Ovary (tissue), 9 donors: ENCODE measurements around the gene IQCK. TPM values are rescaled to one million over a fixed set of nuclear protein-coding genes. Genes with fewer than 3 reads are reported as not detected.

ENCODE experiments used
- DNase-seq, 5 donors: peaks; one replicate each; pipeline ENCODE4 v3.0.0-alpha.2; 2019 to 2020
- H3K27ac ChIP-seq, 2 donors: fragments of 200-600 bp; one replicate each; pipeline versions ENCODE4 v1.5.1 to v1.8.0; 2019 to 2022
- H3K27me3 ChIP-seq: fragments of 200-600 bp; one replicate; pipeline ENCODE4 v1.8.0; 2022
- H3K36me3 ChIP-seq: fragments of 200-600 bp; sonication (generic); one replicate; pipeline ENCODE4 v1.5.1; 2019
- H3K4me1 ChIP-seq: one replicate; pipeline ENCODE4 v1.8.1; 2013; ENCODE audit warnings: mild to moderate bottlenecking, moderate library complexity; ENCODE audit not compliant: insufficient read depth
- H3K4me3 ChIP-seq: fragments of 200-600 bp; sonication (generic); one replicate; pipeline ENCODE4 v1.5.1; 2017
- H3K9me3 ChIP-seq, 2 donors: fragments of 200-600 bp in 1 of 2; sonication (generic) in 1 of 2; one replicate each; pipeline versions ENCODE4 v1.5.1 to v1.8.1; 2013 to 2019; ENCODE audit warnings: mild to moderate bottlenecking in 1 of 2, moderate library complexity in 1 of 2
- EP300 ChIP-seq: sonication (generic); formaldehyde crosslinking; IDR thresholded peaks from one replicate; pipeline ENCODE4 v1.6.1; 2017; ENCODE audit warnings: antibody characterized with exemption
- POLR2A ChIP-seq: fragments of 450-650 bp; IDR thresholded peaks from one replicate; pipeline ENCODE4 v1.6.1; 2017; ENCODE audit warnings: antibody characterized with exemption, mild to moderate bottlenecking, moderate library complexity
- WGBS, 3 donors: extraction: QIAGEN DNeasy Blood & Tissue Kit in 1 of 3; methylation state at CpG; one replicate each; pipeline versions ENCODE4 v1.1.5 to v1.1.7; 2013 to 2017; 5-methylcytosine and 5-hydroxymethylcytosine counted together
- intact Hi-C, 4 donors: fragments of 100-400 bp; cut with DNase I; formaldehyde crosslinking; loops; one replicate each; pipeline versions ENCODE4 v1.11.0 to v1.15.1; 2022 to 2023
- polyA plus RNA-seq, 2 donors: library from polyadenylated mRNA; stranded (reverse); fragments of 200-250 nt in 1 of 2; fragments of 350-450 nt in 1 of 2; fragmentation: Illumina TruSeq in 1 of 2; extraction: RNeasy Lipid Tissue Mini Kit (QIAGEN cat#74804) in 1 of 2; gene quantifications; one replicate each; pipeline ENCODE4 v1.2.3, GENCODE V29; 2013 to 2014
- total RNA-seq, 7 donors: library from RNA; depleted of rRNA in 2 of 7; stranded (reverse); fragments of >200 nt in 2 of 7; fragmentation: NEBNext Ultra II Directional in 3 of 7; extraction: Animal tissue kit (Norgen Biotek cat#: 25700) in 3 of 7; gene quantifications; one replicate each; pipeline versions ENCODE4 v1.1.0 to v1.2.4, GENCODE V29; 2016 to 2023
- TF ChIP-seq, protein P1 (sequence below), 3 donors: fragments of 450-650 bp in 2 of 3; fragments of 200-600 bp in 1 of 3; IDR thresholded peaks; one replicate each; pipeline versions ENCODE4 v1.5.1 to v1.8.0; 2016 to 2022; ENCODE audit warnings: antibody characterized with exemption in 3 of 3, mild to moderate bottlenecking in 1 of 3
- donor health status: DM: no; HTN: no; CAD: no; lungs with moderate emphysema.
- donor health status: DM: no; HTN: no; CAD: no.
- donor health status: Bipolar disorder and iron deficiency.
- donor health status: DM: yes; HTN: yes; CAD: no.
- donor health status: DM: no; HTN: no; CAD: no.
- donor health status: DM: yes; HTN: yes; CAD: no.

The IQCK gene
- total and polyA plus RNA-seq, 9 donors = 14.3 to 52.8 (median 18.0) TPM

DNA sequence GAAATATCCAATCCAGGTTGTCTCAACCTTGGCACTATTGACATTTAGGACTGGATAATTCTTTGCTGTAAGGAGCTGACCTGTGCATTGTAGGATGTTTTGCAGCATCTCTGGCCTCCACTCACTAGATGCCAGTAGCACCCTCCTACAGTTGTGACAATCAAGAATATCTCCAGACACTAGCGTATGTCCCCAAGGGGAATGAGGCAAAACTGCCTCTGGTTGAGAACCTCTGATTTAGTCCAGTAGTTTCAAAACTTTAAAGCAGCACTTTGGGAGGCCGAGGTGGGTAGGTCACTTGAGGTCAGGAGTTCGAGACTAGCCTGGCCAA is 48.4 kb downstream of the IQCK start:
- intact Hi-C loops = loop anchor here in 1 of 4 donors (10.0 kb wide), 1 partner anchor 162 kb away; no protein-coding TSS in a partner anchor

DNA sequence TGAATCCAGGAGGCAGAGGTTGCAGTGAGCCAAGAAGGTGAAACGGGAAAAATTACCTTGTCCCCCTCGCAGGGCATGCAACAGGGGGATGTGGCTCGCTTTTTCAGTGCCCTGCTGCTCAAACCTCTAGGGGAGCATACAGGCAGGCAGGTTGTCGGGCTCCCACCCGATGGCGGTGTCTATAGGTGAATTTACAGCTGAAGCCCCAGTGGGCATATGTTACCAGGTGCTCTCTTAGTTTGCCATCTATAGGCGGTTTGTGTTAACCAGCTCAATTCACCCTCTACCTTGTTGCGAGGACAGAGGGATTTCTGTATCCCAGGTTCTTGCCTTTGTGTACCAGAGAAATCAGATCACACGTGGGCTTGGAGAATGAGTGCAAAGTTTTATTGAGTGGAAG is 48.9 kb downstream of the IQCK start:
- DNase-seq = no peak
- no peak for TF ChIP-seq POLR2A
- TF ChIP-seq, protein P1, sequence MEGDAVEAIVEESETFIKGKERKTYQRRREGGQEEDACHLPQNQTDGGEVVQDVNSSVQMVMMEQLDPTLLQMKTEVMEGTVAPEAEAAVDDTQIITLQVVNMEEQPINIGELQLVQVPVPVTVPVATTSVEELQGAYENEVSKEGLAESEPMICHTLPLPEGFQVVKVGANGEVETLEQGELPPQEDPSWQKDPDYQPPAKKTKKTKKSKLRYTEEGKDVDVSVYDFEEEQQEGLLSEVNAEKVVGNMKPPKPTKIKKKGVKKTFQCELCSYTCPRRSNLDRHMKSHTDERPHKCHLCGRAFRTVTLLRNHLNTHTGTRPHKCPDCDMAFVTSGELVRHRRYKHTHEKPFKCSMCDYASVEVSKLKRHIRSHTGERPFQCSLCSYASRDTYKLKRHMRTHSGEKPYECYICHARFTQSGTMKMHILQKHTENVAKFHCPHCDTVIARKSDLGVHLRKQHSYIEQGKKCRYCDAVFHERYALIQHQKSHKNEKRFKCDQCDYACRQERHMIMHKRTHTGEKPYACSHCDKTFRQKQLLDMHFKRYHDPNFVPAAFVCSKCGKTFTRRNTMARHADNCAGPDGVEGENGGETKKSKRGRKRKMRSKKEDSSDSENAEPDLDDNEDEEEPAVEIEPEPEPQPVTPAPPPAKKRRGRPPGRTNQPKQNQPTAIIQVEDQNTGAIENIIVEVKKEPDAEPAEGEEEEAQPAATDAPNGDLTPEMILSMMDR (IDR thresholded peaks at IDR 0.05) = no peak
- intact Hi-C loops = loop anchor here in 1 of 4 donors (10.0 kb wide), 1 partner anchor 162 kb away; no protein-coding TSS in a partner anchor
- WGBS, 3 donors = 94 to 97% (median 95%) methylated on average over 9 of the region's 9 CpGs
- no peaks in the 10 kb centered on the region for H3K27me3 ChIP-seq
- H3K4me3 ChIP-seq = no peak overlapping the region
- H3K4me1 ChIP-seq = peaks cover 2% of the 10 kb centered on the region
- H3K36me3 ChIP-seq = no peaks in the 10 kb centered on the region
- no peak overlapping the region for H3K27ac ChIP-seq
- no peaks in the 10 kb centered on the region for H3K9me3 ChIP-seq

More for the DNA sequence above, 48.4 kb downstream of the IQCK start:
- H3K36me3 ChIP-seq = no peaks in the 10 kb centered on the region
- no peaks in the 10 kb centered on the region for H3K27me3 ChIP-seq
- 93 to 99% (median 95%) methylated on average over 3 of the region's 3 CpGs for WGBS, 3 donors
- DNase-seq = no peak
- no peak overlapping the region for H3K4me3 ChIP-seq
- TF ChIP-seq, protein P1 (IDR thresholded peaks at IDR 0.05) = no peak
- TF ChIP-seq EP300 (no peak), POLR2A (no peak)
- peaks cover 2% of the 10 kb centered on the region for H3K4me1 ChIP-seq
- H3K9me3 ChIP-seq = no peaks in the 10 kb centered on the region
- no peak overlapping the region for H3K27ac ChIP-seq

DNA sequence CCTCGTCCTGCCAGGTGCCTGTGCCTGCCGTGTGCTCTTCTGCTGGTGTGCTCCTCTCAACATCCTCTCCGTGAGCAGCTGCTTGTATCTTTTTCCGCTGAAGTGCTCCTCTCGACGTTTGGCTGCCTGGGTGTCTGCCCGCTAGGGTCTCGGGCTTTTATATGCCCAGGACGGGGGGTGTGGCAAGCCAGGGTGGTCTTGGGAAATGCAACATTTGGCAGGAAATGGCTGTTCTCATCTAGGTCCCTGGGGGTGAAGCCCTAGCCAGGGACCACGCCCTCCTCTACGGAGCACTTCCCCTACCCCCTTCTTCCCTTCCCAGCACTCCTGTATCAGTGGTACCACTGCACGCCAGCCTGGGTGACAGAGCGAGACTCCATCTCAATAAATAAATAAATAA is 49.4 kb downstream of the IQCK start:
- Histone ChIP-seq H3K27ac (no peak overlapping the region), H3K27me3 (no peaks in the 10 kb centered on the region), H3K36me3 (no peaks in the 10 kb centered on the region), H3K9me3 (no peaks in the 10 kb centered on the region), H3K4me3 (no peak overlapping the region), H3K4me1 (peaks cover 2% of the 10 kb centered on the region)
- DNase-seq = no peak
- TF ChIP-seq EP300 = no peak
- TF ChIP-seq POLR2A = no peak
- TF ChIP-seq, protein P1 (IDR thresholded peaks at IDR 0.05) = no peak
- intact Hi-C loops = loop anchor here in 1 of 4 donors (10.0 kb wide), 1 partner anchor 163 kb away; no protein-coding TSS in a partner anchor
- 92 to 96% (median 95%) methylated on average over 13 of the region's 13 CpGs for WGBS, 3 donors

DNA sequence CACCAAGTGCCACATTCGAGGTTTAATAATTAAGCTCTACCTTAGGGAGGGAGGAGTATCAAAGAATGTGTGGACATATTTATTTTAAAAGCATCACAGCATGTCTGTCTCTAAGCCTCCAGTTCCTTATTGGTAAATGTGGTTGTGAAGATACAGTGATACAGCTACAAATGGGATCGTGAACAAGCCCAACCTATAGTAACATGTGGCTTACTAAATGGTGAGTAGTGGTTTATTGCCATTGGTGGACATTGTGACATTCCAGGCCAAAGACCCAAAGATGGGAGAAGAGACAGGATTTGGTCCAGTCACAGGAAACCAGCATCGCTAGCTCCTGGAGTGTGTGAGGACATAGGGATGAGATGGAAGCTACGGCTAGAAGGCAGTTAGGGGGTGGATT is 51.2 kb downstream of the IQCK start:
- WGBS, 3 donors = 94 to 95% (median 95%) methylated on average over 4 of the region's 4 CpGs

More for the DNA sequence above, 51.2 kb downstream of the IQCK start:
- no peak overlapping the region for H3K27ac ChIP-seq
- H3K27me3 ChIP-seq = no peaks in the 10 kb centered on the region
- TF ChIP-seq EP300 (no peak), POLR2A (no peak)
- TF ChIP-seq, protein P1 (IDR thresholded peaks at IDR 0.05) = no peak
- no peaks in the 10 kb centered on the region for H3K36me3 ChIP-seq
- H3K9me3 ChIP-seq = no peaks in the 10 kb centered on the region
- H3K4me1 ChIP-seq = peaks cover 2% of the 10 kb centered on the region
- no peak overlapping the region for H3K4me3 ChIP-seq
- DNase-seq = no peak
- intact Hi-C loops = loop anchor here in 1 of 4 donors (10.0 kb wide), 1 partner anchor 164 kb away; no protein-coding TSS in a partner anchor
